ENCODE data around the gene POLR1F.
"Not testable (repeated sequence)": the region's sequence is repeated elsewhere in the genome, so short reads cannot be mapped to it uniquely, and the experiment has no call there.

Gene POLR1F, protein sequence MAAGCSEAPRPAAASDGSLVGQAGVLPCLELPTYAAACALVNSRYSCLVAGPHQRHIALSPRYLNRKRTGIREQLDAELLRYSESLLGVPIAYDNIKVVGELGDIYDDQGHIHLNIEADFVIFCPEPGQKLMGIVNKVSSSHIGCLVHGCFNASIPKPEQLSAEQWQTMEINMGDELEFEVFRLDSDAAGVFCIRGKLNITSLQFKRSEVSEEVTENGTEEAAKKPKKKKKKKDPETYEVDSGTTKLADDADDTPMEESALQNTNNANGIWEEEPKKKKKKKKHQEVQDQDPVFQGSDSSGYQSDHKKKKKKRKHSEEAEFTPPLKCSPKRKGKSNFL

DNA sequence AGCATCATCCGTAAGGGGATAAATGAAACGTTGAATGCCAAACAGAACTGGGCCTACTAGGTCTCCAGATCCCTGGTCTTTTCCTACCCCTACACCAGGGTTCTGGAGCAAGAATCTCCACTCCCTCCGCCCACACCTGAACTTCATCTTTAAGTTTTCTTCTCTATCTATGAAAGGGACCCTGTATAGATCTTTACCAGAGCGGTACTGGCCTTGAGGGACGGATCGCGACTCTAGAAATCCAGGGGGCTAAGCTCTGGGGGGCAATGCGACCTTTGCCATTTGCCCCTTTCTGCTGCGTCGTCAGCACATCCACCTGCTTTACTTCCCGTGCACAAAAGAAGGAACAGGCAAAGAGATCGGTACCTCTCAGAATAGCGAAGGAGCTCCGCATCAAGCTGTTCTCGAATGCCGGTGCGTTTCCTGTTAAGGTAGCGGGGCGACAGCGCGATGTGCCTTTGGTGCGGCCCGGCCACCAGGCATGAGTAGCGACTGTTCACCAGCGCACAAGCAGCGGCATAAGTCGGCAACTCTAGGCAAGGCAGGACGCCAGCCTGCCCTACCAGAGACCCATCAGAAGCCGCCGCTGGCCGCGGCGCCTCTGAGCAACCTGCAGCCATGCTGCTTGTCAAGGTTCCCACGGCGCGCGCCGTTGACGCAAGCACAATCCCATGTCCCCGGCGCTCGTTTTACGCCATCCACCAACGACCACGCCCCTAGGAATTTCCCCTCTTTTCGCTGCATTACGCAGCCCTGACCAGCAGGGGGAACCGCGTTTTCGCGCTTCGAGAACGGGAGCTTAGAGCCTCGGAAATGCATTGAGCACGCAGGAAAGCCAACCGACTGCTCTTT is at the start of gene POLR1F:
TSS of gene POLR1F (minus strand) at position 641 of the 852 bp plus-strand sequence. CDS start at position 620, 21 bp downstream.
- DNase-seq: peak; percentile 97

DNA sequence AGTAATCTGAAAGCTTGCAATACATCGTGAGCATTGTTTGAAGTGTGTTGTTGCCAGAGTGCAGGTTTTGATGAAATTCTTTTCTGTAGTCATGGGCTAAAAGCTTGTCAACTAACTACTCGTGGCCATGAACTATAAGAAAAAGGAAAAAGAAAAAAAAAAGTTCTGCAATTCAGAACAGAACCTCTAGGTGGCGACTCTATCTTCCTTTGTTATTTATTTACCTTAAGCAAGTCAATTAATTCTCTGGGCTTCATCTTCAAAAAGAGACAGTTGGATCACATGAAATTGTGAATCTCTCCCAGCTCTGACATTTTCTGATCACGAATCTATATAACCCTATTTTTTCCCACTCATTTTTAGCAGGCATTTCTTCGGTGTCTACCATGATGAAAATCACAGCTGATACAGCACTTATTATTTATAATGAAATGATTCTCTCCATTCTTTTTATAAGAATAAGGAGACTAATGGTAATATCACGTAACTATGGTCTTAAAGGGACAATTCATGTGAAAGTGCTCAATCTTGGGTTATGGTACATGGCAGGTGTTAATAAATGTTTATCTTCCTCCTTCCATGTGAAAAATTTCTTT is 45.8 kb upstream of the POLR1F start:
- no peak for DNase-seq

DNA sequence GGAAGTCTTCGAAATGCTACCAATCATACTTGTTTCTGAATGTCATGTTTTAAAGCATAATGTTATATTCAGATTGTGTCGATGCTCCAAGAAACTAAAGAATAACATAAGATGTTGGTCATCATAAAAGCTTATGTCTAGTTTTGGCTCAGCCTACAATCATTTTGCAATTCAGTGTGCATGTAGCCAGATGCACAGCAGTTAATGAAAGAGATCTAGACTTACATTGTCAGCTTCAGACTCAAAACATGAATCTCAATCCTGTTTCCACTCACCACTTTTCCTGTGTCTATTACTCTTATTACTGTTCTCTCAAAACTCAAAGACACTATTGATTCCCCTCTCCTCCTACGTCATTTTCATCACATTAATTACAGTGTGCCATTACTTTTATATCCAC is 43.2 kb upstream of the POLR1F start:
- no peak for DNase-seq

DNA sequence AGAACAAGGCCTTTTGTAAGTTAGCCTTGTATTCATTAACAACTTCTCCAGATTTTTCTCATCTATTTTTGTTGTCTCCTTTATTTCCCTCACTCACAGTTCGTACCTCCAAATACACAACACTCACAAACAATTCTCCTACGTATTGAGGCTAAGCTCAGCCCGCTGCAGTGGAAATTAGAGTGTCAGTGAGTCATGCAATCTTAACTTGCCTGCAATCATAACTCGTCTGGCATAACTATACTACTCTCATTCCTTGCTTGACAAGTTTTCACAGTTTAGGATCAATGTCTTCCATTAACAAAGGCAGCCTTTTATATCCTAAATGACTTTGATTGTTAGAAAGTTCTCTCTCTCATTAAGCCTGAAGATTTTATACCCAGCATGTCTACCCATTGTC is 40.8 kb upstream of the POLR1F start:
- DNase-seq: no peak

GRCh38 chr7:19747740-19748339 is 39.0 kb upstream of the POLR1F start:
- DNase-seq: no peak

GRCh38 chr7:19744075-19744474 is 35.2 kb upstream of the POLR1F start:
- DNase-seq: no peak

DNA sequence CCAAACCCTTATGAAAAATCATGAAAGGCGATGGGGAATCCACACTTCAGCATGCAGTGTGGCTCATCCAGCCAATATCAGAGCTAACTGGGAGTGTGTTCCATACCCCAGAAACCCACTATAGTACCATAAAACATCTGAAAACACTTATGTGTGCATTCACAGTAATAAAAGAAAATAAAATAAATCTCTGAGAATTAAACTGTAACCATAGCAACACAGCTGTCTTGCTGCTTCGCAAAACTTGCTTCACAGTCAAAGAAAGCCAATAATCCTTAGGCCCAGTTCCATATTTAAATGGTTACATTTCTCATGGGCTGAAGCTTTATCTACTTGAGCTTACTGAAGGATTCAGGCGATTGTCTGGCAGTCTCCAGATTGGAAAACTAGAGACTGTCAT is 19.9 kb upstream of the POLR1F start:
- DNase-seq: no peak

- DNase-seq: no peak
Measured at GRCh38 chr7:19725770-19726169, 16.9 kb upstream of the POLR1F start.

DNA sequence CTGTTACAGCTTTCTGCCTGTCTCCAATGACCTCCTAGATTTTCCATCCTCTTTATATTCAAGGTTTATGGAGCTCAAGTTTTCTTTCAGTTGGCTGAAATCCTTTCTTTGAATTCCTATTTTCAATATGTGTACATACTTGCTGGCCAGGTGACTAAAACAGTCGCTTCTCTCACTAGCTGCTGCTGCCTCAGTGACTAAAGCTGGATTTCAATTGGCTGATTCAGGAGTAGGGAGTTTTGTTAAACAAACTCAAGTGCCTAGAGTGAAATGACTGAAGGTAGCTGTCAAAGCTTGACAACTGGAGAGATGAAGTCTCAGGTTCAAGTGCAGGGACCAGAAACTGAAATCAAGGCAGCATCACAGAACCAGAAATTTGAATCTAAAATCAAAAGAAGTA is 6.7 kb upstream of the POLR1F start:
- no peak for DNase-seq

GRCh38 chr7:19713676-19714075 is 4.8 kb upstream of the POLR1F start:
- DNase-seq: no peak

- no peak for DNase-seq
Measured at GRCh38 chr7:19709249-19709578, 377 bp upstream of the POLR1F start.

- no peak for DNase-seq
Measured at GRCh38 chr7:19707240-19707639, 1.6 kb downstream of the POLR1F start.

DNA sequence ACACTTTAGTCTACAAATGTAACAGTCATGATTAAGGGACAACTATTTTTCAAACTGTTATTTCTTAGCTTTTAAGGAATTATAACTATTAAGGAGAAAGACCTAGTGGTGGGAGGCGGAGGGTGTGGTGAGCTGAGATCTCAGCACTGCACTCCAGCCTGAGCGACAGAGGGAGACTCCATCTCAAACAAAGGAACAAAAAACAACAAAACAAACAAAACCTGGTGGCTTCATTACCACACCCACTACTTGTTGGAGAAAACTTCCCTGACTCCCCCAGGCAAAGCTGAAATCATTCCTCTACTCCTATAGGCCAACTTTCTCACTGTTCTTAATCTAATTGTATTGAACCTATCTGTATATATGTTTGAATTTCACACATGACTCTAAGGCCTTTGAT is 3.2 kb downstream of the POLR1F start:
- DNase-seq: no peak

DNA sequence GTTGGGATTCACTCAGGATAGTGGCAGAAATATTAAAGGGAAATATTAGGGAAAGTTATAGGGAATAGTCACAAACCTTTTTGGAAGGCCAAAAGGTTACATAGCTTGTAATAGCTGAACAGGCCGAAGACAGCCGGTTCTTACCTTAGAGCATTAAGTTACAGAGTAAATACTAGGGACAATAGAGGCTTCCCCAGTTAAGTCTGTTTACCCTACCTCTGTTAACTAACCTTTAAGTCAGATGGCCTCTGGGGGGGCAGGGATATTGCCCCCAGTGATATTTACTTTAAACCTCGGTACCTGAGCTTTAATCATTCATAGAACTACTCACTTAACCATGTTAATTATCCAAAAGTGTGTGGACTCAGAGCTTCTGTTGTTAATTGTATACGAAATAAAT is 7.4 kb downstream of the POLR1F start:
- no peak for DNase-seq

GRCh38 chr7:19700936-19701335 is 7.9 kb downstream of the POLR1F start:
- no peak for DNase-seq

DNA sequence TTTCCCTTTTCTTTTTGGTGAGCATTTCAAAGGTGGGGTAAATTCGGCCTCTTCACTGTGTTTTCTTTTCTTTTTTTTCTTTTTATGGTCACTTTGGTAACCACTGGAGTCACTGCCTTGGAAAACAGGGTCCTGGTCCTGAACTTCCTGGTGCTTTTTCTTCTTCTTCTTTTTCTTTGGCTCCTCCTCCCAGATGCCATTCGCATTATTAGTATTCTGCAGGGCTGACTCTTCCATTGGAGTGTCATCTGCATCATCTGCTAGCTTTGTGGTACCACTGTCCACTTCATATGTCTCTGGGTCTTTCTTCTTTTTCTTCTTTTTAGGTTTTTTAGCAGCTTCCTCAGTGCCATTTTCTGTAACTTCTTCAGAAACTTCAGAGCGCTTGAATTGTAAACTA is 10.5 kb downstream of the POLR1F start:
- no peak for DNase-seq

GRCh38 chr7:19696926-19697325 is 11.9 kb downstream of the POLR1F start:
- DNase-seq: no peak

GRCh38 chr7:19692111-19692828 is 16.6 kb downstream of the POLR1F start:
- no peak for DNase-seq

DNA sequence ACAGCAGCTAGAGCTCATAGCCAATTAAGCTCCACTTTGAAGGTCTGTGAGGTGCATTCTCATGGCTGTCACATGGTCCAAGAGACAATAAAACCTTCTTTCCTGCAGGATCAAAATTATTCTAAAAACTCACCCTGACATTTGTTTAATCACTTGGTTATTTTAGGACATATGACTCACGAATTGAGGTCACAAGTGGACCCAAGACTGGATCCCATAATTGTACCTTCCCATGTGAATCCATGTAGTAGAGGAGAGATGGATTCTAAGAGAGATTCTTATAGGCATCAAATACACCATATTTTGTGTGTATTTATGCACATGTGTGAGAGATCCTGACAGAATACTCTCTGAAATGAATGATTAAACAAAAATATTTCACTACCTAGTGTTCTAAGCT is 18.1 kb downstream of the POLR1F start:
- no peak for DNase-seq

DNA sequence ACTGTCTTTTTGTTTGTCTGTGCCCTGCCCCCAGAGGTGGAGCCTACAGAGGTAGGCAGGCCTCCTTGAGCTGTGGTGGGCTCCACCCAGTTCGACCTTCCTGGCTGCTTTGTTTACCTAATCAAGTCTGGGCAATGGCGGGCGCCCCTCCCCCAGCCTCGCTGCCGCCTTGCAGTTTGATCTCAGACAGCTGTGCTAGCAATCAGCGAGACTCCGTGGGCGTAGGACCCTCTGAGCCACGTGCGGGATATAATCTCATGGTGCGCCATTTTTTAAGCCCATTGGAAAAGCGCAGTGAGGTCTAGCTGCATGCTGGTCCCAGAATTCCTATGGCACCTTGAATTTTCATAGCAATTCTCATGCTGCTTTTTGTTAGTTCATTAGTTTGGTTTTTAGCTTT is 19.7 kb downstream of the POLR1F start:
- DNase-seq: not testable (repeated sequence)

GRCh38 chr7:19681596-19681995 is 27.2 kb downstream of the POLR1F start:
- no peak for DNase-seq

- no peak for DNase-seq
Measured at GRCh38 chr7:19677180-19677579, 31.7 kb downstream of the POLR1F start.

DNA sequence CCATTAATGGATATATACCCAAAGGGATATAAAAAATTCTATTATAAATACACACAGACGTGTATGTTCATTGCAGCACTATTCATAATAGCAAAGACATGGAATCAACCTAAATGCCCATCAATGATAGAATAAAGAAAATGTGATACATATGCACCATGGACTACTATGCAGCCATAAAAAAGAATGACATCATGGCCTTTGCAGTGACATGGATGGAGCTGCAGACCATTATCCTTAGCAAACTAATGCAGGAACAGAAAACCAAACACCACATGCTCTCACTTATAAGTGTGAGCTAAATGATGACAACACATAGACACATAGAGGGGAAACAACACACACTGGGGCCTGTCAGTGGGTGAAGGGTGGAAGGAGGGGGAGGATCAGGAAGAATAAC is 33.0 kb downstream of the POLR1F start:
- DNase-seq: no peak

Data from femur (tissue), 1 donor.